Endodermal cell (in vitro differentiated cells): ENCODE results near the gene DSP. TPM values are rescaled to one million over a fixed set of nuclear protein-coding genes. Genes with fewer than 3 reads are reported as not detected.

Experiments
- DNase-seq: peaks from one replicate; pipeline ENCODE4 v3.0.0-alpha.2; 2017
- H3K27ac ChIP-seq: 2 replicates; pipeline ENCODE4 v1.5.1; 2013; ENCODE audit warnings: mild to moderate bottlenecking, low read depth, low read length, moderate library complexity
- H3K27me3 ChIP-seq: 2 replicates; pipeline ENCODE4 v1.6.1; 2013; ENCODE audit warnings: mild to moderate bottlenecking, low read length, moderate library complexity; ENCODE audit not compliant: insufficient read depth, control insufficient read depth, poor library complexity, severe bottlenecking
- H3K36me3 ChIP-seq: 2 replicates; pipeline ENCODE4 v1.7.0; 2013; ENCODE audit warnings: mild to moderate bottlenecking, low read length, moderate library complexity; ENCODE audit not compliant: control insufficient read depth, insufficient read depth
- H3K4me1 ChIP-seq: one replicate; pipeline ENCODE4 v1.7.0; 2013; ENCODE audit warnings: low read length; ENCODE audit not compliant: control insufficient read depth, insufficient read depth
- H3K4me3 ChIP-seq: 2 replicates; pipeline ENCODE4 v1.5.1; 2013; ENCODE audit warnings: mild to moderate bottlenecking, low read length, moderate library complexity
- H3K9ac ChIP-seq: 2 replicates; pipeline ENCODE4 v1.6.1; 2013; ENCODE audit warnings: mild to moderate bottlenecking, low read length, moderate library complexity; ENCODE audit not compliant: poor library complexity, severe bottlenecking; ENCODE audit errors: extremely low read depth
- H3K9me3 ChIP-seq: 2 replicates; pipeline ENCODE4 v1.6.1; 2013; ENCODE audit warnings: mild to moderate bottlenecking, low read length, moderate library complexity; ENCODE audit not compliant: control insufficient read depth
- H3K27ac Mint-ChIP-seq: 2 replicates; pipeline ENCODE4 v1.8.0; 2020; ENCODE audit warnings: mixed read lengths
- H3K27me3 Mint-ChIP-seq: 2 replicates; pipeline ENCODE4 v1.8.0; 2021; ENCODE audit warnings: mild to moderate bottlenecking, mixed read lengths; ENCODE audit not compliant: insufficient read depth
- H3K36me3 Mint-ChIP-seq: 2 replicates; pipeline ENCODE4 v1.8.0; 2020; ENCODE audit warnings: low read depth, mixed read lengths
- H3K4me1 Mint-ChIP-seq: 2 replicates; pipeline ENCODE4 v1.8.0; 2020; ENCODE audit warnings: mixed read lengths
- H3K4me3 Mint-ChIP-seq: 2 replicates; pipeline ENCODE4 v1.8.0; 2020; ENCODE audit warnings: mild to moderate bottlenecking, moderate library complexity, mixed read lengths
- H3K9me3 Mint-ChIP-seq: 2 replicates; pipeline ENCODE4 v1.8.0; 2020; ENCODE audit warnings: mild to moderate bottlenecking, mixed read lengths
- WGBS, 2 experiments: methylation state at CpG; one replicate each; pipeline versions ENCODE4 v1.1.5 to v1.1.7; 2013; ENCODE audit warnings: missing lambda C conversion rate in 2 of 2, mixed read lengths in 1 of 2; ENCODE audit not compliant: insufficient coverage in 1 of 2, insufficient read length in 1 of 2; 5-methylcytosine and 5-hydroxymethylcytosine counted together
- total RNA-seq, 2 donors: library from RNA; stranded (reverse); fragmentation: NEBNext Ultra II Directional in 1 of 2; extraction: Animal tissue kit (Norgen Biotek cat#: 25700) in 1 of 2; gene quantifications; 2 replicates in 1 of 2; 3 replicates in 1 of 2; pipeline ENCODE4 v1.2.1, GENCODE V29; 2021
- TF ChIP-seq, protein P1 (sequence below): fragments of 200-600 bp; sonication (generic); conservative IDR thresholded peaks from 2 replicates; pipeline ENCODE4 v1.5.0; 2021; ENCODE audit warnings: antibody characterized with exemption, mild to moderate bottlenecking

Gene DSP
- total RNA-seq, 2 donors from 2014 or later = 123 to 152 TPM

DNA sequence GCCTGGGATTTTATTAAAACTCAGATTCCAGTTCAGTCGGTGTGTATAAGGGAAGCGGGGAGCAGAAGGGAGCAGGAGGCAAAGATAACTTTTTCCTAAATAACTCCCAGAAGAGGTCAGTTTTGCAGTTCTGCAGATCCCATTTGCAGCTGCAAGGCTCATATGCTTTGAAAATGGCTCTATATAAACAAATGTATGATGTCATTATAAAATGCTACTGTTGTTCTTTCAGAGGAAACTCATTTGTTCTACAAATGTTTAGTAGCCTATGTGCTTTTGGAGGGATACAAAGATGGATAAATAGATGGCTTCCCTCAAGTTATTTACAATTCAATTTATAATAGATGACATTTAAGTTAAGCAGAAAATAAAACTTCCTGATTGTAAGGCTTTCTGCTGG, 29.2 kb upstream of the DSP start:
- Mint-ChIP-seq H3K4me1 (peaks cover 1% of the 10 kb centered on the region), H3K27me3 (peaks cover 3% of the 10 kb centered on the region), H3K4me3 (no peak overlapping the region), H3K9me3 (no peaks in the 10 kb centered on the region), H3K27ac (no peak overlapping the region), H3K36me3 (no peaks in the 10 kb centered on the region)
- WGBS, 2 experiments = 98 to 100% methylated on average over 1 to 2 of the region's 2 CpGs
- H3K27ac ChIP-seq = no peak overlapping the region
- H3K9me3 ChIP-seq = no peaks in the 10 kb centered on the region
- H3K4me1 ChIP-seq = peaks cover 2% of the 10 kb centered on the region
- TF ChIP-seq, protein P1, sequence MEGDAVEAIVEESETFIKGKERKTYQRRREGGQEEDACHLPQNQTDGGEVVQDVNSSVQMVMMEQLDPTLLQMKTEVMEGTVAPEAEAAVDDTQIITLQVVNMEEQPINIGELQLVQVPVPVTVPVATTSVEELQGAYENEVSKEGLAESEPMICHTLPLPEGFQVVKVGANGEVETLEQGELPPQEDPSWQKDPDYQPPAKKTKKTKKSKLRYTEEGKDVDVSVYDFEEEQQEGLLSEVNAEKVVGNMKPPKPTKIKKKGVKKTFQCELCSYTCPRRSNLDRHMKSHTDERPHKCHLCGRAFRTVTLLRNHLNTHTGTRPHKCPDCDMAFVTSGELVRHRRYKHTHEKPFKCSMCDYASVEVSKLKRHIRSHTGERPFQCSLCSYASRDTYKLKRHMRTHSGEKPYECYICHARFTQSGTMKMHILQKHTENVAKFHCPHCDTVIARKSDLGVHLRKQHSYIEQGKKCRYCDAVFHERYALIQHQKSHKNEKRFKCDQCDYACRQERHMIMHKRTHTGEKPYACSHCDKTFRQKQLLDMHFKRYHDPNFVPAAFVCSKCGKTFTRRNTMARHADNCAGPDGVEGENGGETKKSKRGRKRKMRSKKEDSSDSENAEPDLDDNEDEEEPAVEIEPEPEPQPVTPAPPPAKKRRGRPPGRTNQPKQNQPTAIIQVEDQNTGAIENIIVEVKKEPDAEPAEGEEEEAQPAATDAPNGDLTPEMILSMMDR = no peak
- no peak for DNase-seq
- H3K4me3 ChIP-seq = no peak overlapping the region
- no peak overlapping the region for H3K9ac ChIP-seq
- H3K27me3 ChIP-seq = peaks cover 8% of the 10 kb centered on the region
- H3K36me3 ChIP-seq = no peaks in the 10 kb centered on the region

DNA sequence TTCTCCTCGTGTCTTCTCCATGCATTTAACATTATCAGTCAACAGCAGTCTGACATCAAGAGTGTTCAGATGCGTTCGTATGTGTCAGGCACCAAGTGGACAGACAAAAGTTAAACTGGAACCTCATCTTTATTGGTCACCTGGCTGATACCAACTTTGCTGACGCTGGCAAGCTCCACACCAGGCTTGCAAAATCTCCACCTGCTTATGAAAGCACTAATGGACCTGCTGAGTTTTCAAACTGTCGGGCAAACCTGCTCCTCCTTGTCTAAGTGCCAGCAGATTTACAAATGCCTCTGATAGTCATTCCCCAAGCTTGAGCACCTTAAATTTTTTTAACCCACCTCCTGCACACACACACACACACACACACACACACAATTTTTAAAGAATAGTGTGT, 27.9 kb upstream of the DSP start:
- Histone ChIP-seq H3K27ac (no peak overlapping the region), H3K27me3 (peaks cover 8% of the 10 kb centered on the region), H3K4me1 (peaks cover 2% of the 10 kb centered on the region), H3K9ac (no peak overlapping the region), H3K4me3 (no peak overlapping the region), H3K9me3 (no peaks in the 10 kb centered on the region), H3K36me3 (no peaks in the 10 kb centered on the region)
- no peak for DNase-seq
- WGBS, 2 experiments = 92 to 96% methylated on average over 4 to 5 of the region's 5 CpGs
- Mint-ChIP-seq H3K4me1 (peaks cover 1% of the 10 kb centered on the region), H3K27me3 (peaks cover 3% of the 10 kb centered on the region), H3K4me3 (no peak overlapping the region), H3K27ac (no peak overlapping the region), H3K36me3 (no peaks in the 10 kb centered on the region), H3K9me3 (no peaks in the 10 kb centered on the region)
- TF ChIP-seq, protein P1 = no peak

DNA sequence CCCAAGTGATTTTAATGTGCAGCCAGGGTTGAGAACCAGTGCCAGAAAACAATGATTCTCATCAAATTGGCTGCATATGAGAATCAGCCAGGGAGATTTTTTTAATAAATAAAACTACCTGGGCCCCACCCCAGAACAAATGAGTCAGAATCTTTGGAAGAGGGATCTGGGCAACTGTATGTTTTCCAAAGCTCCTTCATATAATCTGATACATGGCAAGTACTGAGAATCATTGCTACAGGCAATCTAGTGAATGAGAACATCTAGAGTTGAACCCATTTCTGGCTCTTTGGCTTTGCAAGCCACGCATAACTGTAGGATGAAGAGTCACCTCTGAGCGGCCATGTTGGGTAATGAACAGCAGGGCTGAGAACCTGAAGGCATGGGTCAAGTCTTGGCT, 26.1 kb upstream of the DSP start:
- Histone ChIP-seq H3K4me3 (no peak overlapping the region), H3K9ac (no peak overlapping the region), H3K36me3 (no peaks in the 10 kb centered on the region), H3K27ac (no peak overlapping the region), H3K4me1 (peaks cover 2% of the 10 kb centered on the region), H3K27me3 (peaks cover 8% of the 10 kb centered on the region), H3K9me3 (no peaks in the 10 kb centered on the region)
- Mint-ChIP-seq H3K9me3 (no peaks in the 10 kb centered on the region), H3K36me3 (no peaks in the 10 kb centered on the region), H3K27me3 (peaks cover 3% of the 10 kb centered on the region), H3K4me1 (peaks cover 1% of the 10 kb centered on the region), H3K27ac (no peak overlapping the region), H3K4me3 (no peak overlapping the region)
- DNase-seq = no peak
- TF ChIP-seq, protein P1 = no peak
- WGBS, 2 experiments = 48 to 50% methylated on average over 2 of the region's 2 CpGs
